Panc1 (cell line): Measurements from ENCODE around the gene ADAMTSL3.

Source experiments
- CTCF ChIP-seq: fragments of 450-650 bp; IDR thresholded peaks from 2 replicates; pipeline ENCODE4 v1.5.1; 2017; ENCODE audit warnings: mild to moderate bottlenecking
- POLR2AphosphoS5 ChIP-seq: IDR thresholded peaks from 2 replicates; pipeline ENCODE4 v1.6.1; 2012; ENCODE audit warnings: mild to moderate bottlenecking, low read depth, low read length, moderate library complexity
- REST ChIP-seq, 2 experiments: IDR thresholded peaks; 2 replicates each; pipeline ENCODE4 v1.6.1; 2011 to 2012; ENCODE audit warnings: low read depth in 2 of 2, control low read depth in 1 of 2, low read length in 1 of 2, mild to moderate bottlenecking in 1 of 2, moderate library complexity in 1 of 2; ENCODE audit not compliant: insufficient read depth in 1 of 2
- SIN3A ChIP-seq: IDR thresholded peaks from 2 replicates; pipeline ENCODE4 v1.6.1; 2012; ENCODE audit warnings: low read depth, mild to moderate bottlenecking, low read length, moderate library complexity, borderline replicate concordance; ENCODE audit not compliant: insufficient read depth

- TF ChIP-seq CTCF = no peak
- TF ChIP-seq SIN3A = no peak
- TF ChIP-seq POLR2AphosphoS5 = no peak
- TF ChIP-seq REST (IDR thresholded peaks at IDR 0.05; ENCODE audit: insufficient read depth in 1 of 2, low read depth in 2 of 2, low read length in 1 of 2) = no peak
Observed at GRCh38 chr15:83655237-83655616, 1.3 kb downstream of the ADAMTSL3 start.
